C4-2B (cell line): ENCODE measurements around the gene MYLK.

Source experiments
- H3K27ac ChIP-seq: fragments of 450-650 bp; 2 replicates; pipeline ENCODE4 v1.5.1; 2017
- ZFX ChIP-seq: fragments of 450-650 bp; IDR thresholded peaks from 2 replicates; pipeline ENCODE4 v1.6.1; 2017
- TF ChIP-seq, protein P1 (sequence below): fragments of 450-650 bp; conservative IDR thresholded peaks from 2 replicates; pipeline ENCODE4 v1.5.1; 2017; ENCODE audit warnings: mild to moderate bottlenecking

Gene MYLK

GRCh38 chr3:123627673-123628670, 256.2 kb downstream of the MYLK start:
- peak overlapping the region; percentile 61 for H3K27ac ChIP-seq
- TF ChIP-seq, protein P1, sequence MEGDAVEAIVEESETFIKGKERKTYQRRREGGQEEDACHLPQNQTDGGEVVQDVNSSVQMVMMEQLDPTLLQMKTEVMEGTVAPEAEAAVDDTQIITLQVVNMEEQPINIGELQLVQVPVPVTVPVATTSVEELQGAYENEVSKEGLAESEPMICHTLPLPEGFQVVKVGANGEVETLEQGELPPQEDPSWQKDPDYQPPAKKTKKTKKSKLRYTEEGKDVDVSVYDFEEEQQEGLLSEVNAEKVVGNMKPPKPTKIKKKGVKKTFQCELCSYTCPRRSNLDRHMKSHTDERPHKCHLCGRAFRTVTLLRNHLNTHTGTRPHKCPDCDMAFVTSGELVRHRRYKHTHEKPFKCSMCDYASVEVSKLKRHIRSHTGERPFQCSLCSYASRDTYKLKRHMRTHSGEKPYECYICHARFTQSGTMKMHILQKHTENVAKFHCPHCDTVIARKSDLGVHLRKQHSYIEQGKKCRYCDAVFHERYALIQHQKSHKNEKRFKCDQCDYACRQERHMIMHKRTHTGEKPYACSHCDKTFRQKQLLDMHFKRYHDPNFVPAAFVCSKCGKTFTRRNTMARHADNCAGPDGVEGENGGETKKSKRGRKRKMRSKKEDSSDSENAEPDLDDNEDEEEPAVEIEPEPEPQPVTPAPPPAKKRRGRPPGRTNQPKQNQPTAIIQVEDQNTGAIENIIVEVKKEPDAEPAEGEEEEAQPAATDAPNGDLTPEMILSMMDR: no peak
- no peak for TF ChIP-seq ZFX

GRCh38 chr3:123626881-123627280, 257.3 kb downstream of the MYLK start:
- H3K27ac ChIP-seq: peak overlapping the region; percentile 75
- TF ChIP-seq ZFX: no peak; the same call in 1 of the 2 replicates
- TF ChIP-seq, protein P1: no peak

- no peak overlapping the region for H3K27ac ChIP-seq
- TF ChIP-seq ZFX: no peak
- TF ChIP-seq, protein P1: no peak
These were observed 259.8 kb downstream of the MYLK start for GRCh38 chr3:123624302-123624701.

DNA sequence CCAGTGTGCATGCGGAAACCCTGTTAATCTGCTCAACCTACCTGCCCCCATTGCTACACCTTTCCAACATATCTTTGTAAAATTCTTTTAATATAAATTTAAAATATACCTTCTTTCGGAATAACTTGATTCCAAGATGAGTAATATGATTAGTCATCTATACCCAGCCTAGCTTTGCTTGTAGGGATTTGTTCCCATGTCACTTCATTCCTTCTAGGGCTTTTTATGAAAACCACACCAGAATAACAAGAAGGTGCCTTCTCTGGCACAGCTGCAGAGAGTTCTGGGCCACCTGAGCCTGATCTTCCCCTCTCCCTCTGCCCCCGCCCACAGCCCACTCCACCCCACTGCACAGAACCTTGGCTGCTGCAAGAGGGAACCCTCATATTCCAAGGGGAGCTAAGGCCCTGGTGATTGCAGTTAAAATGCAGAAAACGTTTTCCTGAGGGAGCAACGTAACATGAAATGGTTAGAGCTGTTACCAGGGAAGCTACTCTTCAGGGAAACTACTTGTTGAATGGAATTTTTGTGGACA, 260.7 kb downstream of the MYLK start:
- TF ChIP-seq, protein P1: no peak
- no peak for TF ChIP-seq ZFX
- H3K27ac ChIP-seq: no peak overlapping the region

- TF ChIP-seq, protein P1: no peak
- TF ChIP-seq ZFX: no peak
- no peak overlapping the region for H3K27ac ChIP-seq
These were observed 261.4 kb downstream of the MYLK start for GRCh38 chr3:123622766-123623165.

DNA sequence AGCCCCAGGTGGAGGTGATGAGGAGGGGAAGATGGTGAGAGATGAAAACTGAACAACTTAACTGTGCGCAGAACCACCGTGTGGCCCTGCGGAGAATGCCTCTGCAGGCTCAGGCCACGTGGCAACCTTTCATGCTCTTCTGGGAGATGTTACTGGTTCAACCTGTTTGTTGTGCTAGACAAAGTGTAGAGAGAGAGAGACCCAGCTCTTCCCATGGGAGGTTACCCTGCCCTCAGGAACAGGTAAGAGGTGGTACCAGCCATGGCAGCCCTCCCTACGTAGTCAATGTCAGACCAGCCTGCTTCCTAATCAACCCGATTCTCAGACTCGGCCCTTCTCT, 262.3 kb downstream of the MYLK start:
- TF ChIP-seq ZFX: no peak
- TF ChIP-seq, protein P1: no peak
- H3K27ac ChIP-seq: peak overlapping the region; percentile 11

DNA sequence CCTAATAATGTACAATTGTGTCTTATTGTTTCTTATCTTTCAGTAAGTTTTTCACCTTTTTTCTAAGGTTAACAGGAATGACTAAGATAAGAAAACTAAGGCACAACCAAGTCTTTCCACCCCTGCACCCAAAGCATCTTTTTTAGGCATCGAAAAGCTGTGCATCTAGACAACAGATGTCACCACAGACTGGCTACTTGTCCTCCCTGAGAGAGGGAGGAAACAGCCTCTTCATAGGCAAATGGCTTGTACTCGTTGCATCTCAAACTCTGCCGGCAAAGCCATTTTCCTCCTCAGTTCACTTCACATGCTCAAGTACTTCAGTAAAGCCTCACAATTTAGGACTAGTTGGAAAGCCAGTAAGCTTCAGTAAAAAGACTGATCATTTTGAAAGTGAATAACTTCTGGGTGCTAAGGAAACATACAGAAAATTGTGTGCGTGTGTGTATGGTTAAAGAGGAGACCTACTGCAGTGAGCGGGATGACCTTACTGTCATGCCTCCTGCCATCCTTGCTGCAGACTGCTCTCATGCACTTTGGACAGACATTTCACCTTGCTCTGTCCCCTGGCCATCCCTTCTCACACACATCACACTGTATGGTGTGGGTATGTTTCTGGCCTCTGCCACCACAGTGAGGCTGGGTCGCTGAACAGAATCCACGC, 262.8 kb downstream of the MYLK start:
- peak overlapping the region; percentile 11 for H3K27ac ChIP-seq
- no peak for TF ChIP-seq ZFX
- TF ChIP-seq, protein P1: no peak
